Body of pancreas (tissue), 4 donors: ENCODE measurements around the gene KAT2A.

Source experiments
- CTCF ChIP-seq, 7 experiments: fragments of 450-650 bp in 4 of 7; fragments of 200-600 bp in 3 of 7; sonication (generic) in 3 of 7; IDR thresholded peaks; one replicate each; pipeline ENCODE4 v1.5.1; 2016 to 2019; ENCODE audit warnings: antibody characterized with exemption in 7 of 7
- POLR2A ChIP-seq, 3 donors: fragments of 450-650 bp; IDR thresholded peaks; one replicate each; pipeline ENCODE4 v1.6.1; 2016; ENCODE audit warnings: antibody characterized with exemption in 3 of 3, mild to moderate bottlenecking in 2 of 3

- TF ChIP-seq CTCF (IDR thresholded peaks at IDR 0.05) (no peak), POLR2A (IDR thresholded peaks at IDR 0.05) (no peak)
These were observed 39.5 kb downstream of the KAT2A start for GRCh38 chr17:42081516-42082129.
